ENCODE results near the gene VSTM4. TPM values are rescaled to one million over a fixed set of nuclear protein-coding genes. Genes with fewer than 3 reads are reported as not detected.

Gene VSTM4
- total and polyA plus RNA-seq, 2 of the 4 experiments (the other 2 are of a cell fraction): 2.4 to 2.9 TPM

GRCh38 chr10:49076741-49077521 lies 38.4 kb downstream of the VSTM4 start:
- Histone ChIP-seq H2BK15ac (ENCODE audit: low read depth, low read length) (no peak overlapping the region), H3K4me1 (ENCODE audit: control insufficient read depth, insufficient read depth, low read length) (peaks cover 1% of the 10 kb centered on the region; the same call in 1 of the 2 replicates), H3K9ac (ENCODE audit: low read depth, low read length) (no peak overlapping the region), H3K14ac (replicated peaks; ENCODE audit: low read depth, low read length) (no peak overlapping the region), H3K9me3 (ENCODE audit: control insufficient read depth, insufficient read depth, low read length) (no peaks in the 10 kb centered on the region), H3K27me3 (ENCODE audit: control insufficient read depth, insufficient read depth, low read length) (no peaks in the 10 kb centered on the region), H4K91ac (ENCODE audit: insufficient read depth, low read depth, low read length) (no peak overlapping the region), H2AK5ac (ENCODE audit: low read depth, low read length) (no peak overlapping the region), H3K27ac (ENCODE audit: insufficient read depth, low read length) (no peak overlapping the region), H3K79me1 (ENCODE audit: low read depth in 1 of 2, low read length in 2 of 2) (peaks cover 0 to 6% of the 10 kb centered on the region in 2 experiments; a peak in 1 of 4 replicates), H4K8ac (ENCODE audit: low read depth in 2 of 2, low read length in 2 of 2) (no peak overlapping the region), H2BK20ac (ENCODE audit: low read depth, low read length) (no peak overlapping the region), H3K9me1 (ENCODE audit: insufficient read depth, low read length) (0 out of 2 replicates have a peak, but pooled peaks cover 3% of the 10 kb centered on the region), H3K4me3 (ENCODE audit: insufficient read depth, low read depth, low read length) (no peak overlapping the region), H3K18ac (ENCODE audit: low read depth, low read length) (no peak overlapping the region), H2AFZ (replicated peaks; ENCODE audit: low read length, poor library complexity) (no peak overlapping the region), H2BK5ac (ENCODE audit: low read depth, low read length, poor library complexity, severe bottlenecking) (no peak overlapping the region), H4K20me1 (ENCODE audit: insufficient read depth, low read length) (no peaks in the 10 kb centered on the region; the same call in 1 of the 2 replicates), H3K56ac (ENCODE audit: extremely low read depth, insufficient read depth, low read length) (no peak overlapping the region), H2AK9ac (replicated peaks; ENCODE audit: low read depth, low read length, poor library complexity) (no peak overlapping the region), H3K4me2 (ENCODE audit: low read depth, low read length) (no peak overlapping the region), H3K23ac (ENCODE audit: low read depth, low read length) (no peak overlapping the region), H3K4ac (ENCODE audit: low read depth, low read length) (no peak overlapping the region), H4K5ac (ENCODE audit: low read depth, low read length) (no peak overlapping the region), H3K36me3 (ENCODE audit: control insufficient read depth, insufficient read depth, low read length) (peaks cover 29% of the 10 kb centered on the region), H2BK120ac (ENCODE audit: low read depth, low read length) (no peak overlapping the region)
- ATAC-seq (ENCODE audit: low read depth) (no peak), DNase-seq (no peak)
- CTCF ChIA-PET: no interaction called here
- dilution Hi-C loops (cut with HindIII; ENCODE audit: low sequenced_read_pairs, unreplicated experiment): no loop called here
- POLR2A ChIA-PET (ENCODE audit: unreplicated experiment): no interaction called here
- WGBS, 2 experiments (ENCODE audit: extremely low coverage in 2 of 2, insufficient read length in 1 of 2): 91% methylated on average over 10 of the region's 13 CpGs; no CpG with 5 or more reads in 1 of the 2 experiments
- TF ChIP-seq BHLHE40 (IDR thresholded peaks at IDR 0.05; ENCODE audit: low read depth, low read length) (no peak), CEBPB (IDR thresholded peaks at IDR 0.05; ENCODE audit: low read depth, low read length) (no peak), FOS (IDR thresholded peaks at IDR 0.05; ENCODE audit: low read depth, low read length) (no peak)
- TF ChIP-seq, protein P1, sequence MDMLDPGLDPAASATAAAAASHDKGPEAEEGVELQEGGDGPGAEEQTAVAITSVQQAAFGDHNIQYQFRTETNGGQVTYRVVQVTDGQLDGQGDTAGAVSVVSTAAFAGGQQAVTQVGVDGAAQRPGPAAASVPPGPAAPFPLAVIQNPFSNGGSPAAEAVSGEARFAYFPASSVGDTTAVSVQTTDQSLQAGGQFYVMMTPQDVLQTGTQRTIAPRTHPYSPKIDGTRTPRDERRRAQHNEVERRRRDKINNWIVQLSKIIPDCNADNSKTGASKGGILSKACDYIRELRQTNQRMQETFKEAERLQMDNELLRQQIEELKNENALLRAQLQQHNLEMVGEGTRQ (IDR thresholded peaks at IDR 0.05; ENCODE audit: low read depth, low read length): no peak
- no TSS peak for BruUV-seq (replicated peaks)
- in situ Hi-C loops (cut with MboI; ENCODE audit: low sequenced_read_pairs): no loop called here
- intact Hi-C loops (cut with micrococcal nuclease): no loop called here
